Spleen (tissue), 11 donors: ENCODE results near the gene CCDC92. TPM values are rescaled to one million over a fixed set of nuclear protein-coding genes. Genes with fewer than 3 reads are reported as not detected.
A peak's percentile ranks its signal among the peaks of the same experiment; 100 is the strongest.

ENCODE experiments used
- DNase-seq: peaks from one replicate; pipeline ENCODE4 v3.0.0-alpha.2; 2020
- H3K27ac ChIP-seq, 8 donors: fragments of 200-600 bp; sonication (generic) in 7 of 8; 1 replicate in 4 of 8; 2 replicates in 4 of 8; pipeline versions ENCODE4 v1.5.0 to v1.8.0; 2016 to 2021; ENCODE audit warnings: inconsistent platforms in 4 of 8, mild to moderate bottlenecking in 4 of 8, moderate library complexity in 1 of 8
- H3K27me3 ChIP-seq, 7 donors: fragments of 200-600 bp; sonication (generic) in 6 of 7; replicated peaks in 1 of 7; 1 replicate in 4 of 7; 2 replicates in 3 of 7; pipeline versions ENCODE4 v1.5.0 to v1.8.0; 2016 to 2021; ENCODE audit warnings: inconsistent platforms in 3 of 7, mild to moderate bottlenecking in 1 of 7
- H3K36me3 ChIP-seq, 6 donors: fragments of 200-600 bp; sonication (generic) in 5 of 6; 1 replicate in 4 of 6; 2 replicates in 2 of 6; pipeline versions ENCODE4 v1.5.0 to v1.8.0; 2016 to 2021; ENCODE audit warnings: inconsistent platforms in 2 of 6
- H3K4me1 ChIP-seq, 6 donors: fragments of 200-600 bp; sonication (generic) in 5 of 6; 1 replicate in 3 of 6; 2 replicates in 3 of 6; pipeline versions ENCODE4 v1.5.0 to v1.8.0; 2016 to 2021; ENCODE audit warnings: inconsistent platforms in 3 of 6
- H3K4me3 ChIP-seq, 8 donors: fragments of 200-600 bp; sonication (generic) in 7 of 8; 1 replicate in 4 of 8; 2 replicates in 4 of 8; pipeline versions ENCODE4 v1.5.0 to v1.8.0; 2016 to 2021; ENCODE audit warnings: inconsistent platforms in 4 of 8, mild to moderate bottlenecking in 4 of 8, moderate library complexity in 2 of 8
- H3K9me3 ChIP-seq, 8 donors: fragments of 200-600 bp; sonication (generic) in 7 of 8; 1 replicate in 4 of 8; 2 replicates in 4 of 8; pipeline versions ENCODE4 v1.5.0 to v1.8.0; 2016 to 2021; ENCODE audit warnings: inconsistent platforms in 4 of 8
- POLR2A ChIP-seq, 3 donors: fragments of 450-650 bp; IDR thresholded peaks; one replicate each; pipeline ENCODE4 v1.5.1; 2017; ENCODE audit warnings: antibody characterized with exemption in 3 of 3, mild to moderate bottlenecking in 1 of 3
- POLR2AphosphoS5 ChIP-seq, 3 donors: sonication (generic); formaldehyde crosslinking; IDR thresholded peaks; one replicate each; pipeline ENCODE4 v1.5.1; 2017; ENCODE audit warnings: antibody characterized with exemption in 3 of 3
- WGBS, 5 donors: extraction: QIAGEN DNeasy Blood & Tissue Kit in 3 of 5; methylation state at CpG; one replicate each; pipeline versions ENCODE4 v1.1.5 to v1.1.7; 2013 to 2018; 5-methylcytosine and 5-hydroxymethylcytosine counted together
- intact Hi-C: fragments of 100-400 bp; cut with DNase I; formaldehyde crosslinking; loops from one replicate; pipeline ENCODE4 v1.15.0; 2023; ENCODE audit warnings: low total_unique reads
- polyA plus RNA-seq, 3 donors: library from polyadenylated mRNA; stranded (reverse); fragments of 200-250 nt; gene quantifications; one replicate each; pipeline ENCODE4 v1.2.1, GENCODE V29; 2013
- total RNA-seq, 7 donors: library from RNA; depleted of rRNA in 3 of 7; stranded (reverse); fragments of >200 nt in 3 of 7; fragmentation: NEBNext Ultra II Directional in 4 of 7; extraction: Animal tissue kit (Norgen Biotek cat#: 25700) in 4 of 7; gene quantifications; one replicate each; pipeline versions ENCODE4 v1.1.0 to v1.2.1, GENCODE V29; 2016 to 2021
- TF ChIP-seq, protein P1 (sequence below), 11 experiments: fragments of 200-600 bp in 7 of 11; fragments of 450-650 bp in 4 of 11; sonication (generic) in 4 of 11; IDR thresholded peaks in 8 of 11; conservative IDR thresholded peaks in 3 of 11; 1 replicate in 7 of 11; 2 replicates in 4 of 11; pipeline versions ENCODE4 v1.4.0 to v1.8.0; 2016 to 2021; ENCODE audit warnings: antibody characterized with exemption in 11 of 11, inconsistent platforms in 4 of 11, mild to moderate bottlenecking in 1 of 11
- donor health status: healthy with polysubstance abuse.
- donor health status: DM: no; HTN: no; CAD: no; lungs with moderate emphysema.
- donor health status: DM: no; HTN: no; CAD: no.
- donor health status: Bipolar disorder and iron deficiency.
- donor health status: healthy.
- donor health status: DM: no; HTN: no; CAD: no.
- donor health status: DM: yes; HTN: yes; CAD: no.

Gene CCDC92
- total and polyA plus RNA-seq, 10 donors: 16.0 to 36.7 (median 27.8) TPM

- no peaks in the 10 kb centered on the region for H3K36me3 ChIP-seq
- H3K27me3 ChIP-seq: peaks cover 0 to 17% (median 0%) of the 10 kb centered on the region in 7 donors
- H3K27ac ChIP-seq: no peak overlapping the region
- TF ChIP-seq POLR2AphosphoS5 (IDR thresholded peaks at IDR 0.05) (no peak), POLR2A (IDR thresholded peaks at IDR 0.05) (no peak)
- TF ChIP-seq, protein P1, sequence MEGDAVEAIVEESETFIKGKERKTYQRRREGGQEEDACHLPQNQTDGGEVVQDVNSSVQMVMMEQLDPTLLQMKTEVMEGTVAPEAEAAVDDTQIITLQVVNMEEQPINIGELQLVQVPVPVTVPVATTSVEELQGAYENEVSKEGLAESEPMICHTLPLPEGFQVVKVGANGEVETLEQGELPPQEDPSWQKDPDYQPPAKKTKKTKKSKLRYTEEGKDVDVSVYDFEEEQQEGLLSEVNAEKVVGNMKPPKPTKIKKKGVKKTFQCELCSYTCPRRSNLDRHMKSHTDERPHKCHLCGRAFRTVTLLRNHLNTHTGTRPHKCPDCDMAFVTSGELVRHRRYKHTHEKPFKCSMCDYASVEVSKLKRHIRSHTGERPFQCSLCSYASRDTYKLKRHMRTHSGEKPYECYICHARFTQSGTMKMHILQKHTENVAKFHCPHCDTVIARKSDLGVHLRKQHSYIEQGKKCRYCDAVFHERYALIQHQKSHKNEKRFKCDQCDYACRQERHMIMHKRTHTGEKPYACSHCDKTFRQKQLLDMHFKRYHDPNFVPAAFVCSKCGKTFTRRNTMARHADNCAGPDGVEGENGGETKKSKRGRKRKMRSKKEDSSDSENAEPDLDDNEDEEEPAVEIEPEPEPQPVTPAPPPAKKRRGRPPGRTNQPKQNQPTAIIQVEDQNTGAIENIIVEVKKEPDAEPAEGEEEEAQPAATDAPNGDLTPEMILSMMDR (IDR thresholded peaks at IDR 0.05 in 8 of 11, conservative IDR thresholded peaks at IDR 0.05 in 3 of 11): no peak
- H3K4me1 ChIP-seq: peaks cover 0 to 2% (median 0%) of the 10 kb centered on the region in 6 donors
- DNase-seq: peak; percentile 7
- 88 to 95% (median 94%) methylated on average over 2 of the region's 2 CpGs for WGBS, 5 donors
- intact Hi-C loops: no loop called here
- no peaks in the 10 kb centered on the region for H3K9me3 ChIP-seq
- H3K4me3 ChIP-seq: no peak overlapping the region
These were observed 49.6 kb downstream of the CCDC92 start for GRCh38 chr12:123923038-123923437.

DNA sequence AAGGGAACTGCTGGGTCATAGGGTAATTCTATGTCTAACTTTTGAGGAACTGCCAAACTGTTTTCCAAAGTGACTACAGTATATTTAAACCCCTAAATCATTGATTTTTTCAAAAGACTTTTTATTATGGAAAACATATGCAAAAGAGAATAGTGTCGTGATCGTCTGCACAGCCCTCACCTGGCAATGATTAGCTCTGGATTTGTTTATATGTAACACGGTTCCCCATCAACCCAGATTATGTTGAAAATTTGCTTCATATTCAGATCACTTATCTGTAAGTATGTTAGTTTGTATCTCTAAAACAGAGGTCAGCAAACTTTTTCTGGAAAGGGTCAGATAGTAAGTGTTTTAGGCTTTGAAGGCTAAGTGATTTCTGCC, 52.7 kb downstream of the CCDC92 start:
- Histone ChIP-seq H3K9me3 (no peaks in the 10 kb centered on the region), H3K4me3 (no peak overlapping the region), H3K36me3 (peaks cover 0 to 5% (median 0%) of the 10 kb centered on the region in 6 donors), H3K27me3 (peaks cover 0 to 3% (median 0%) of the 10 kb centered on the region in 7 donors), H3K4me1 (no peaks in the 10 kb centered on the region), H3K27ac (no peak overlapping the region)
- intact Hi-C loops: no loop called here
- 81 to 92% (median 86%) methylated on average over 3 of the region's 3 CpGs for WGBS, 5 donors
- no peak for TF ChIP-seq POLR2A (IDR thresholded peaks at IDR 0.05)
- TF ChIP-seq POLR2AphosphoS5 (IDR thresholded peaks at IDR 0.05): no peak
- TF ChIP-seq, protein P1 (IDR thresholded peaks at IDR 0.05 in 8 of 11, conservative IDR thresholded peaks at IDR 0.05 in 3 of 11): no peak
- DNase-seq: no peak

DNA sequence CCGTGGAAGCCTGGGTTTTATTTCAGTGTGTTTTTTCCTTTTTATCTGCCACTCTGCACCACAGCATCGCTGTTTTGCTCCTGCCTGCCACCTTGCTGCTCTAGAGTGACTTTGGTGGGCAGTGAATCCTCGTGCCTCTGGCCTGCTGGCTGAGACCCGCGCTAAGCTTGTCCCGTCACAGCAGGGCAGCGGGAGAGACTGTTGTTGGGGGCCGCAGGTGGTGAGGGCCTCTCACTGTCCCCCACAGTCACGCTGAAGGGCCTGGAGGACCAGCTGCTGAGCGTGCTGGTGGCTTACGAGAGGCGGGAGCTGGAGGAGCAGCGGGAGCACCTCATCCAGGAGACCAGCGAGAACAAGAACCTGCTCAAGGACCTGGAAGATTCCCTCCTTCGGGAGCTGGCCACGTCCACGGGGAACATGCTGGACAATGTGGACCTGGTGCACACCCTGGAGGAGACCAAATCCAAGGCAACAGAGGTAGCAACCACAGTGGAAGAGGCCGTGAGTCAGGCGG, 55.2 kb downstream of the CCDC92 start:
- Histone ChIP-seq H3K36me3 (peaks cover 0 to 5% (median 0%) of the 10 kb centered on the region in 6 donors), H3K4me3 (no peak overlapping the region), H3K27ac (no peak overlapping the region), H3K9me3 (no peaks in the 10 kb centered on the region), H3K4me1 (no peaks in the 10 kb centered on the region), H3K27me3 (peaks cover 0 to 5% (median 0%) of the 10 kb centered on the region in 7 donors)
- 86 to 95% (median 91%) methylated on average over 15 to 19 of the region's 19 CpGs for WGBS, 5 donors
- peak; percentile 52 for DNase-seq
- intact Hi-C loops: no loop called here
- TF ChIP-seq, protein P1 (IDR thresholded peaks at IDR 0.05 in 8 of 11, conservative IDR thresholded peaks at IDR 0.05 in 3 of 11): no peak
- TF ChIP-seq POLR2AphosphoS5 (IDR thresholded peaks at IDR 0.05) (no peak), POLR2A (IDR thresholded peaks at IDR 0.05) (no peak)

- peaks cover 0 to 5% (median 0%) of the 10 kb centered on the region in 7 donors for H3K27me3 ChIP-seq
- H3K9me3 ChIP-seq: no peaks in the 10 kb centered on the region
- peak; percentile 63 for DNase-seq
- H3K4me3 ChIP-seq: no peak overlapping the region
- intact Hi-C loops: no loop called here
- peaks cover 0 to 5% (median 0%) of the 10 kb centered on the region in 6 donors for H3K36me3 ChIP-seq
- TF ChIP-seq POLR2AphosphoS5 (IDR thresholded peaks at IDR 0.05): no peak
- TF ChIP-seq, protein P1 (IDR thresholded peaks at IDR 0.05 in 8 of 11, conservative IDR thresholded peaks at IDR 0.05 in 3 of 11): no peak
- TF ChIP-seq POLR2A (IDR thresholded peaks at IDR 0.05): no peak
- 53 to 75% (median 71%) methylated on average over 5 of the region's 5 CpGs for WGBS, 5 donors
- no peak overlapping the region for H3K27ac ChIP-seq
- H3K4me1 ChIP-seq: no peaks in the 10 kb centered on the region
These were observed 55.9 kb downstream of the CCDC92 start for GRCh38 chr12:123916729-123917128.
